K562 (cell line): ENCODE results near the gene NTRK1. TPM values are rescaled to one million over a fixed set of nuclear protein-coding genes. Genes with fewer than 3 reads are reported as not detected.

Source experiments
- BCOR ChIP-seq: fragments of 450-650 bp; IDR thresholded peaks from 2 replicates; pipeline ENCODE4 v1.6.1; 2016
- C11orf30 ChIP-seq: fragments of 450-650 bp; IDR thresholded peaks from 2 replicates; pipeline ENCODE4 v1.6.1; 2016; ENCODE audit warnings: low read depth, mild to moderate bottlenecking
- CBFB ChIP-seq: sonication (generic); formaldehyde crosslinking; IDR thresholded peaks from 2 replicates; pipeline ENCODE4 v1.4.0; 2020; ENCODE audit warnings: mild to moderate bottlenecking, missing genetic modification reagents
- CBX8 ChIP-seq: fragments of 200-600 bp; sonication (generic); IDR thresholded peaks from 2 replicates; pipeline ENCODE4 v1.6.1; 2012; ENCODE audit warnings: borderline replicate concordance, mixed run types, low read depth, mild to moderate bottlenecking, moderate library complexity, mixed read lengths, low read length, control low read depth, inconsistent platforms; ENCODE audit not compliant: poor library complexity, severe bottlenecking; ENCODE audit errors: extremely low read depth
- CEBPB ChIP-seq: fragments of 450-650 bp; IDR thresholded peaks from 2 replicates; pipeline ENCODE4 v1.6.1; 2016; ENCODE audit warnings: missing genetic modification characterization, missing compliant biosample characterization
- COPS2 ChIP-seq: fragments of 450-650 bp; conservative IDR thresholded peaks from 2 replicates; pipeline ENCODE4 v1.6.1; 2016; ENCODE audit warnings: mild to moderate bottlenecking, moderate library complexity
- DMBX1 ChIP-seq: fragments of 250-450 bp; sonication (Bioruptor Pico); IDR thresholded peaks from 2 replicates; pipeline ENCODE4 v1.8.0; 2022; ENCODE audit warnings: inconsistent platforms, mild to moderate bottlenecking, moderate library complexity, borderline replicate concordance
- ELF2 ChIP-seq: fragments of 250-450 bp; sonication (Bioruptor Pico); IDR thresholded peaks from 2 replicates; pipeline ENCODE4 v1.5.0; 2021; ENCODE audit warnings: mild to moderate bottlenecking
- LCOR ChIP-seq: sonication (generic); formaldehyde crosslinking; IDR thresholded peaks from 2 replicates; pipeline ENCODE4 v1.8.0; 2022; ENCODE audit warnings: mild to moderate bottlenecking, missing genetic modification reagents
- MLLT1 ChIP-seq, 2 experiments: fragments of 450-650 bp; IDR thresholded peaks; 2 replicates each; pipeline ENCODE4 v1.6.1; 2016
- NR2F6 ChIP-seq: fragments of 450-650 bp; formaldehyde crosslinking; IDR thresholded peaks from 2 replicates; pipeline ENCODE4 v1.4.0; 2020; ENCODE audit warnings: mild to moderate bottlenecking
- RBM34 ChIP-seq: fragments of 200-400 bp; formaldehyde crosslinking; IDR thresholded peaks from 2 replicates; pipeline ENCODE4 v1.6.1; 2018; ENCODE audit warnings: low read length, borderline replicate concordance; ENCODE audit not compliant: insufficient read depth
- SOX6 ChIP-seq: fragments of 450-650 bp; IDR thresholded peaks from 2 replicates; pipeline ENCODE4 v1.6.1; 2014; ENCODE audit warnings: mild to moderate bottlenecking
- SP1 ChIP-seq: sonication (generic); formaldehyde crosslinking; IDR thresholded peaks from 2 replicates; pipeline ENCODE4 v1.8.1; 2022; ENCODE audit warnings: mild to moderate bottlenecking, missing genetic modification reagents
- TAF9B ChIP-seq: fragments of 450-650 bp; IDR thresholded peaks from 2 replicates; pipeline ENCODE4 v1.6.1; 2018; ENCODE audit warnings: mild to moderate bottlenecking; ENCODE audit not compliant: partially characterized antibody
- ZBTB33 ChIP-seq: sonication (generic); formaldehyde crosslinking; IDR thresholded peaks from 2 replicates; pipeline ENCODE4 v1.8.1; 2023; ENCODE audit warnings: mild to moderate bottlenecking, missing genetic modification reagents
- ZNF24 ChIP-seq: fragments of 450-650 bp; IDR thresholded peaks from 2 replicates; pipeline ENCODE4 v1.6.1; 2016
- ZNF282 ChIP-seq: sonication (generic); formaldehyde crosslinking; IDR thresholded peaks from 2 replicates; pipeline ENCODE4 v1.8.1; 2023; ENCODE audit warnings: missing genetic modification reagents
- ZNF76 ChIP-seq: fragments of 250-450 bp; sonication (Bioruptor Pico); IDR thresholded peaks from 2 replicates; pipeline ENCODE4 v1.4.0; 2020; ENCODE audit warnings: mild to moderate bottlenecking, moderate library complexity, borderline replicate concordance
- polyA plus RNA-seq, 8 experiments: library from polyadenylated mRNA; depleted of rRNA in 4 of 8; stranded (reverse) in 5 of 8; unstranded in 3 of 8; fragments of >200 nt; fragmentation: Nextera tagmentation in 2 of 8; fragmentation: Illumina TruSeq in 1 of 8; extraction: Ambion mirVana in 2 of 8; extraction: Trizol in 1 of 8; gene quantifications; 2 replicates each; pipeline versions ENCODE4 v1.2.1 to v1.2.3, GENCODE V29; 2011 to 2014; ENCODE audit warnings: inconsistent platforms in 1 of 8, missing spikeins in 1 of 8
- total RNA-seq, 7 experiments: library from RNA; depleted of rRNA in 6 of 7; stranded (reverse); fragments of >200 nt in 6 of 7; fragmentation: Illumina TruSeq in 2 of 7; extraction: Trizol in 2 of 7; gene quantifications; 2 replicates each; pipeline versions ENCODE4 v1.2.1 to v1.2.3, GENCODE V29; 2011 to 2021; ENCODE audit warnings: low replicate concordance in 1 of 7
- TF ChIP-seq, protein P1 (sequence below): fragments of 250-450 bp; sonication (Bioruptor Pico); IDR thresholded peaks from 2 replicates; pipeline ENCODE4 v1.8.0; 2021; ENCODE audit warnings: mild to moderate bottlenecking, moderate library complexity
- TF ChIP-seq, protein P2 (sequence below): fragments of 150-350 bp; IDR thresholded peaks from 2 replicates; pipeline ENCODE4 v1.6.1; 2014; ENCODE audit warnings: low read depth, mild to moderate bottlenecking, low read length, borderline replicate concordance

NTRK1 gene
- total and polyA plus RNA-seq, 9 of the 15 experiments (the other 6 are each of a cell fraction or from before 2014, with no cell fraction given): 0.46 to 30.0 (median 7.9) TPM

DNA sequence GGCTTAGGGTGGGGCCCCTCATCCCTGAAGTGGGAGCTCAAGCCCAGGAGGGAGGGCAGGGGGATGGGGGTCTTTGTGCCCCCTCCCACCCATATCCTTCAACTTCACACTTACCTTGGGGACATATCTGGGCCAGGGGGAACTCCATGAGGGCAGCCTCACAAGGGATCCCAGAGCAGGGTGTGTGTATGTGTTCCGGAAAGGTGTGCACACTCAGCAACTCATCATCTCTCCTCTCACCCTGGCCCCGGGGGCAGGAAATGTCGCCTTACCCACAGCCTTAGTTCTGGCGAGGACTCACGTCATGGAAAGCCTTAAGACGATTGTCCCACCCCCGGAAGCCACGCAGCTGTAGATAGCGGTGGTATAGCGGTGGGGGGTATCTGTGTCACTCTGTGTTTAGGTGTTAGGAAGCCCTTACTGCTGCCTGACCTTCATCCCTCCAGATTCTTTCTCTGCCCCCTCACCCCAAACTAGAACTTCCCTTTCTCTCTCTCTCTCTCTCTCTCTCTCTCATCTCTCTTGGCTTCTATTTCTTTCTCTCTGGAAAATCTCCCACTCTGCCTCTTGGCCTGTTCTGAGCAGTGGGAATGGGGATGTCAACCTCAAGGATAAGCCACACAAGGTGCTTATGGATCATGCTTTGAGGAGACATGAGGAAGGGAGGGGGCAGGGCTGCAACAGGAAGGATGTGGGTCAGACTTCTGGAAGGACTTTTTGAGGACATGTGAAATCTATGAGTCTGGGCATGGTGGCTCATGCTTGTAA, 43.9 kb upstream of the NTRK1 start, which contains the start of gene SH2D2A (continued):
- TF ChIP-seq DMBX1 (CRISPR knock-in tag) (peak; percentile 31; the same call in 1 of the 2 replicates), ZNF24 (no peak), C11orf30 (peak; percentile 90), CBFB (CRISPR knock-in tag) (no peak), ZNF282 (CRISPR knock-in tag) (no peak), LCOR (CRISPR knock-in tag) (no peak), SOX6 (0 out of 2 replicates have a peak, but pooled peaks have one; percentile 15), NR2F6 (CRISPR knock-in tag) (no peak), BCOR (peak; percentile 93), ZNF76 (no peak), ELF2 (CRISPR knock-in tag) (no peak), COPS2 (no peak), ZBTB33 (CRISPR knock-in tag) (no peak), CEBPB (tag) (no peak), MLLT1 (IDR thresholded peaks at IDR 0.05) (no peak), TAF9B (peak; percentile 34), RBM34 (no peak), CBX8 (no peak), SP1 (CRISPR knock-in tag) (peak; percentile 68; the same call in 1 of the 2 replicates)
- TF ChIP-seq, protein P1, sequence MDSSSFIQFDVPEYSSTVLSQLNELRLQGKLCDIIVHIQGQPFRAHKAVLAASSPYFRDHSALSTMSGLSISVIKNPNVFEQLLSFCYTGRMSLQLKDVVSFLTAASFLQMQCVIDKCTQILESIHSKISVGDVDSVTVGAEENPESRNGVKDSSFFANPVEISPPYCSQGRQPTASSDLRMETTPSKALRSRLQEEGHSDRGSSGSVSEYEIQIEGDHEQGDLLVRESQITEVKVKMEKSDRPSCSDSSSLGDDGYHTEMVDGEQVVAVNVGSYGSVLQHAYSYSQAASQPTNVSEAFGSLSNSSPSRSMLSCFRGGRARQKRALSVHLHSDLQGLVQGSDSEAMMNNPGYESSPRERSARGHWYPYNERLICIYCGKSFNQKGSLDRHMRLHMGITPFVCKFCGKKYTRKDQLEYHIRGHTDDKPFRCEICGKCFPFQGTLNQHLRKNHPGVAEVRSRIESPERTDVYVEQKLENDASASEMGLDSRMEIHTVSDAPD (CRISPR knock-in tag): no peak
- TF ChIP-seq, protein P2, sequence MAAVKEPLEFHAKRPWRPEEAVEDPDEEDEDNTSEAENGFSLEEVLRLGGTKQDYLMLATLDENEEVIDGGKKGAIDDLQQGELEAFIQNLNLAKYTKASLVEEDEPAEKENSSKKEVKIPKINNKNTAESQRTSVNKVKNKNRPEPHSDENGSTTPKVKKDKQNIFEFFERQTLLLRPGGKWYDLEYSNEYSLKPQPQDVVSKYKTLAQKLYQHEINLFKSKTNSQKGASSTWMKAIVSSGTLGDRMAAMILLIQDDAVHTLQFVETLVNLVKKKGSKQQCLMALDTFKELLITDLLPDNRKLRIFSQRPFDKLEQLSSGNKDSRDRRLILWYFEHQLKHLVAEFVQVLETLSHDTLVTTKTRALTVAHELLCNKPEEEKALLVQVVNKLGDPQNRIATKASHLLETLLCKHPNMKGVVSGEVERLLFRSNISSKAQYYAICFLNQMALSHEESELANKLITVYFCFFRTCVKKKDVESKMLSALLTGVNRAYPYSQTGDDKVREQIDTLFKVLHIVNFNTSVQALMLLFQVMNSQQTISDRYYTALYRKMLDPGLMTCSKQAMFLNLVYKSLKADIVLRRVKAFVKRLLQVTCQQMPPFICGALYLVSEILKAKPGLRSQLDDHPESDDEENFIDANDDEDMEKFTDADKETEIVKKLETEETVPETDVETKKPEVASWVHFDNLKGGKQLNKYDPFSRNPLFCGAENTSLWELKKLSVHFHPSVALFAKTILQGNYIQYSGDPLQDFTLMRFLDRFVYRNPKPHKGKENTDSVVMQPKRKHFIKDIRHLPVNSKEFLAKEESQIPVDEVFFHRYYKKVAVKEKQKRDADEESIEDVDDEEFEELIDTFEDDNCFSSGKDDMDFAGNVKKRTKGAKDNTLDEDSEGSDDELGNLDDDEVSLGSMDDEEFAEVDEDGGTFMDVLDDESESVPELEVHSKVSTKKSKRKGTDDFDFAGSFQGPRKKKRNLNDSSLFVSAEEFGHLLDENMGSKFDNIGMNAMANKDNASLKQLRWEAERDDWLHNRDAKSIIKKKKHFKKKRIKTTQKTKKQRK: no peak
